NCI-H1105 treated with DMSO at 0.1 percent for 48 hours (cell line): ENCODE data around the gene FAM78A.

Experiments used
- DNase-seq: peaks from one replicate; lab custom pipeline; 2025; lab: John Stamatoyannopoulos, UW

The FAM78A gene, protein sequence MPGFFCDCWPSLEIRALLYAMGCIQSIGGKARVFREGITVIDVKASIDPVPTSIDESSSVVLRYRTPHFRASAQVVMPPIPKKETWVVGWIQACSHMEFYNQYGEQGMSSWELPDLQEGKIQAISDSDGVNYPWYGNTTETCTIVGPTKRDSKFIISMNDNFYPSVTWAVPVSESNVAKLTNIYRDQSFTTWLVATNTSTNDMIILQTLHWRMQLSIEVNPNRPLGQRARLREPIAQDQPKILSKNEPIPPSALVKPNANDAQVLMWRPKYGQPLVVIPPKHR

GRCh38 chr9:131276094-131276888 lies at the start of gene FAM78A:
TSS of gene FAM78A (minus strand) at chr9:131276510. CDS start at chr9:131276179, 331 bp downstream.
- no peak for DNase-seq

GRCh38 chr9:131324736-131325679 lies 48.7 kb upstream of the FAM78A start:
- no peak for DNase-seq

GRCh38 chr9:131323629-131324028 lies 47.3 kb upstream of the FAM78A start:
- DNase-seq = no peak

DNA sequence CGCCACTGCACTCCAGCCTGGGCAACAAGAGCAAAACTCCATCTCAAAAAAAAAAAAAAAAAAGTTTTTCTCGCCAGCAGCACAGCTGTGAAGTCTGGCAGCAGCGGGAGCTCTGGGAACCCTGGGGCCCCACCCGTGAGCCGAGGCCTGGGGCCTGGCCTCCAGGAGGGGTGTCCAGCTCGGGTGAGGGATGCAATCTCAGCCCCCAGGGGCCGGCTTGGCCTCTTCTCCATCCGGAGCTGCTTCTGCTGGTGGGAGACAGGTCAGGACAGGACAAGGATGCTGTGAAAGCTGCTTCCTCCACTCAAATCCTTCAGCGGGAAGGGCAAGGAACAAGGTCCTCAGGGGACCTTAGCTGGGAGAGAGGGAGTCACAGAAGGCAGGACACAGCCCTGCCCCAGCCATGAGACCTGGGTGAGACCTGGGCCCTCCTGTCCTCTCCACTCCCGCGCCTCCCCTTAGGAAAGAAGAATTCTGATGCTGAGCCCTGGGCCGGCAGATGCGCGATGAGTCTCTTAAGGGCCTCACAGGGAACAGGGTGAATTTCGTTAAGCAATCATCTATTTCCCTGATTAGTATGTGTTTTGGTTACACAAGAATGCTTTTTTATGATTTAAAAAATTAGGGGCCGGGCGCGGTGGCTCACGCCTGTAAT lies 43.8 kb upstream of the FAM78A start:
- no peak for DNase-seq

DNA sequence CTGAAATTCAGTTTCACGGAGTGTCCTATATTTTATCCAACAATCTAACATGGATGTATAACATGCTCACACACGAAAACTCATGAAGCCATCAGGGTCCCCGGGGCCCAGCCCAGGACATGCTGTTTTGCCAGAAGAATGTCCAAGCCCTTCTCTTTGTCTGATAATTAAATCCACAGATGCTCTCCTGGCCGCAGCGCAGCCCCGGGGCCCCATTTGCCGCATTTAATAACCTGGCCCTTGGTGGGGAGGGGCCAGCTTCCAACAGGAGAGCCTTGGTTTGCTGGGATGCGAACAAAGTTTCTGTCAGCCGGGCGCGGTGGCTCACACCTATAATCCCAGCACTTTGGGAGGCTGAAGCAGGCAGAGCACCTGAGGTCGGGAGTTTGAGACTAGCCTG lies 43.2 kb upstream of the FAM78A start:
- DNase-seq = no peak

GRCh38 chr9:131318231-131319085 lies 42.1 kb upstream of the FAM78A start:
- no peak for DNase-seq

DNA sequence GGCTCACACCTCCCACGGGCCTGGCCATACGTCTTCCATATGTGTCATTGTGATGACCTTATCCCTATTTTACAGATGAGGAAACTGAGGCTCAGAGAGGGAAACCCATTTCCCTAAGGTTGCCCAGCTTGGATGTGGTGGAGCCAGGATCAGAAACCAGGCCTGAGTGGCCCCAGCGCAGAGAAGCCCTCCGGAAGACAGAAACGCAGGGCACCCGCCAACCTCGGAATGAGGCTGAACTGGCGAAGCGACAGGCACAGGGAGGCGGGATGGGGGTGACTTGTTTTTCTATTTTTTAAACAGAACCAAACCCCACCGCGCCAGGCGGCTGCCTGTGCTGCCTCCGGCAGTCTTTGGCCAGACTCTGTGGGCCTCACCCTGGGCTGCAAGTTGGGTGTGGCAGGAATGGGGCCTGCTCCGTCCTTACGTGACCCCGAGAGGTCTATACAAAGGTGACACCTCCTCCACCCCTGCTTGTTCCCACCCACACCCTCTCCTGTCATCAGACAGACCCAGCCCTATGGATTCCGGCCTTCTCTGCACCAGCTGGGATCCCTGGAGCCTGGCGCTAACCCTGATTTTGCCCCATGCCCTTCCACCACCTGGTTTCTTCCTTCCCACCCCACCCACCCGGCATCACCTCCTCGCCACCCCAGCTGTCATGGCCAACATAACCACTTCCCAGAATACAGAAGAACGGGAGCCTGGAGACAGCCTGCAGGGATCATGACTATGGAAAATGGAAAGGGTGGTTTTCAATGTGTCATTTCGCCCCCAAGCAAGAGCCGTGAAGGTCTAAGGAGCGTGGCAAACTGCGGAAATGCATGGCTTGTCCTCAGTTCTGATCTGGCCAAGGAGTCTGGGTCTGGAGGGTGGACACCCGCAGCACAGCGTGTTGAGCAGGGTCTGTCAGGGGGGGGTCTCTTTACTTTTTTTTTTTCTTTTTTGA lies 36.8 kb upstream of the FAM78A start:
- no peak for DNase-seq

- DNase-seq = no peak
These were observed 35.9 kb upstream of the FAM78A start for GRCh38 chr9:131312246-131312645.

GRCh38 chr9:131310833-131311554 lies 34.7 kb upstream of the FAM78A start:
- DNase-seq = no peak

GRCh38 chr9:131309530-131310276 lies 33.4 kb upstream of the FAM78A start:
- DNase-seq = no peak

DNA sequence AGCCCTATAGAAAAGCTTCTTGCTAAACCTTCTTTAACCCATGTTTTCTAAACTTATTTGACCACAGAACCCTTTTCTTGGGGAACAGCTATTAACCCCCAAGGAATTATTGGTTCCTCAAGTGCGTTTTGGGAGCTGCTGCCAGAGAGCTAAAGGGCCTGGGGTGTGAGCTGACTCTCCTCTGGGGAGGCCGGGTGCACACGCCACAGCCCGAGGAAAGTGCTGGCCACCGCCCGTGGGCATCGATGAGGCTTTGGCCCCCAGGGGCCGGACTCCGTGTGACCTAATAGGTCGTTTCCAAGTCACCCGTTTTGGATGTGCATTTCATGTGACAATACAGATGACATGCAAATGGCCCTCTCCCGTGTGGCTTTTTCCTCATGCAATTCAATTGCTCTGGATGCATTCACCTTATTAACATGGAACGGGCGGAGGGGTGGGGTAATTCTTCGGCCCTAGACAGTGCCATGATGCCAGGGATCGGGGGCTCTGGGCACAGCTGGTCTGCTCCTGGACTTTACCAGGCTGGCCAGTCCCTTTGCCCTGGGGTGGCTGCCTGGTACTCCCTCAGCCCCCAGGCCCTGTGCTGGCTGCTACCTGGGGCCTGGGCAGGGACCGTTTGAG lies 32.7 kb upstream of the FAM78A start:
- no peak for DNase-seq

- DNase-seq = no peak
These were observed 32.1 kb upstream of the FAM78A start for GRCh38 chr9:131308452-131308851.

- no peak for DNase-seq
These were observed 31.7 kb upstream of the FAM78A start for GRCh38 chr9:131307974-131308373.

- no peak for DNase-seq
These were observed 30.2 kb upstream of the FAM78A start for GRCh38 chr9:131306397-131307004.

DNA sequence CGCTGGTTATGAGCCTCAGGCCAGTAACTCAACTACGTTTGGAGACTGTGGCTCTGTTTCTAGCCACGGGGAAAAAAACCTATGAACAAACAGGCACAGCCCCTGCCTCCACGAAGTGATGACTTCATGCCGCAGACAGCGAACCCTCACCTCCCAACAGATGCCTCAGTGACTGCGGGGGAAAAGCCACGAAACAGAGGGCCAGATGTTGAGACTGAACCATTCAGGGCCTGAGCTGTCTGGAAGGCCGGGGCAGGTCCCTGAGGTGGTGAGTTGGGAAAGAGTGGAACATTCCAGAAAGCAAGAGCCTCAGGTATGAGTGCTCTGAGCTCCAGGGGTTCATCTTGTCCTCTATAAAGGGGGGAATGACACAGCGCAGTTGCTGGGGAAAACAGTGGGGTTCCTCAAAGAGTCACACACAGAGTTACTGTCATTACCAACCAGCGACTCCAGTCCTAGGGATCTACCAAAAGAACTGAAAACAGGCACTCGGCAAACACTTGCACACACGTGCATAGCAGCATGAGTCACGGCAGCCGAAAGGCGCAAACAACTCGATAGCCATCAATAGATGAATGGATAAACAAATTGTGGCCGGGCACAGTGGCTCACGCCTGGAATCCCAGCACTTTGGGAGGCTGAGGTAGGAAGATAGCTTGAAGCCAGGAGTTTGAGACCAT lies 28.5 kb upstream of the FAM78A start:
- DNase-seq = no peak

DNA sequence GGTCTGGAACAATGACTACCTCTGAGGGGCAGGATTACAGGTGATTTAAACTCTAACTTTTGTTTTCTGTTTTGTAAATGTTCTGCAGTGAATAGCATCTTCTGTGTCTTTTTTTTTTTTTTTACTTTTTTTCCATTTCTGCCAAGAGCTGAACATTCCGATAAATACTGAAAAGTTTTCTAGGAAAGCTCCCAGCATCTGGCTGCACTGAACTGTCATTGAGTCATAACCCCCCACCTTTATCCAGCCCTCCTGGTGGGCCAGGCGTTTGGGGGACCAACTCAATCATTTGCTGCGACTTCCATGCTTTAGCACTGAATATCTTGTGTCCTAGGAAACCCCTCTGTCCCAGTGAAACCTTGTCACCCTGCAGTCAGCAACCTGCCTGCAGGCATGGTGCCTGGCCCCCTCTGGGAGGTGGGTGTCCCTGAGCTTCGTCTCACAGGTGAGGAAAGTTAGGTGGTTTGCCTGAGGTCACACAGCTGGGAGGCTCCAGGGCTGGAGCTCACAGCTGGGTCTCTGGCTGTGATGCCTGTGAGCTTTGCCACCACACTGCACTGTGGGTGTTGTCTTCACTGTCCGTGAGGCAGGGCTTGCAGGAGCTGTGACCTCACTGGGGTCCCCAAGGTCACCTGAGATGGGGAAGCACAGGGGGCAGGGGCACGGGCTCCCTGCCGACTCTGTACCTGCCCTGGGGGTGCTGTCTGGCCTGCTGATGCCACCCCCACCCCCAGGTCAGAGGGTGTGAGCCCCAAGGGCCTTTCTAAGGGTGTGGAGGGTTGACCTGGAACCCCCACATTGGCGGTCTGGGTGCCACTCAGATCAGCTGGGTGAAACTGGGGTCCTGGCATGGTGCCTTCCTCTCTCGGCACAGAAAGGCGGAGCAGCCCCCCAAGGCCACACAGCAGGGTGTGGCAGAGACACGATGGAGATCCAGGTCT lies 27.3 kb upstream of the FAM78A start:
- no peak for DNase-seq
